Thoracic aorta (tissue), 2 donors: ENCODE data around the gene ITPR2. TPM values are rescaled to one million over a fixed set of nuclear protein-coding genes. Genes with fewer than 3 reads are reported as not detected.

ENCODE experiments used
- ATAC-seq: fragments of 150-250 bp; one replicate; pipeline ENCODE4 v1.8.0; 2017; ENCODE audit warnings: low read depth; ENCODE audit not compliant: insufficient number of reproducible peaks, low FRiP score
- DNase-seq: peaks from one replicate; pipeline ENCODE4 v3.0.0-alpha.2; 2020; ENCODE audit warnings: low spot score
- H3K27ac ChIP-seq, 2 donors: fragments of 200-600 bp; sonication (generic); 1 replicate in 1 of 2; 2 replicates in 1 of 2; pipeline ENCODE4 v1.5.1; 2016; ENCODE audit warnings: mild to moderate bottlenecking in 2 of 2, moderate library complexity in 2 of 2
- H3K27me3 ChIP-seq: fragments of 200-600 bp; sonication (generic); replicated peaks from 2 replicates; pipeline ENCODE4 v1.6.0; 2016; ENCODE audit warnings: mild to moderate bottlenecking; ENCODE audit not compliant: insufficient read depth
- H3K36me3 ChIP-seq: fragments of 200-600 bp; sonication (generic); one replicate; pipeline ENCODE4 v1.5.1; 2016
- H3K4me1 ChIP-seq, 2 donors: fragments of 200-600 bp; sonication (generic); 1 replicate in 1 of 2; 2 replicates in 1 of 2; pipeline versions ENCODE4 v1.5.1 to v1.6.0; 2016; ENCODE audit warnings: low read depth in 2 of 2, mild to moderate bottlenecking in 1 of 2; ENCODE audit not compliant: control insufficient read depth in 1 of 2
- H3K4me3 ChIP-seq: fragments of 200-600 bp; sonication (generic); 2 replicates; pipeline ENCODE4 v1.5.1; 2016; ENCODE audit warnings: mild to moderate bottlenecking
- H3K9me3 ChIP-seq: fragments of 200-600 bp; sonication (generic); 2 replicates; pipeline ENCODE4 v1.5.1; 2016
- total RNA-seq, 2 donors: library from RNA; depleted of rRNA; stranded (reverse); fragments of >200 nt; gene quantifications; one replicate each; pipeline versions ENCODE4 v1.1.0 to v1.2.3, GENCODE V29; 2016
- TF ChIP-seq, protein P1 (sequence below): fragments of 200-600 bp; sonication (generic); IDR thresholded peaks from one replicate; pipeline ENCODE4 v1.5.1; 2019; ENCODE audit warnings: antibody characterized with exemption

Gene ITPR2
- total RNA-seq, 2 donors from 2014 or later = 28.3 to 86.3 TPM

DNA sequence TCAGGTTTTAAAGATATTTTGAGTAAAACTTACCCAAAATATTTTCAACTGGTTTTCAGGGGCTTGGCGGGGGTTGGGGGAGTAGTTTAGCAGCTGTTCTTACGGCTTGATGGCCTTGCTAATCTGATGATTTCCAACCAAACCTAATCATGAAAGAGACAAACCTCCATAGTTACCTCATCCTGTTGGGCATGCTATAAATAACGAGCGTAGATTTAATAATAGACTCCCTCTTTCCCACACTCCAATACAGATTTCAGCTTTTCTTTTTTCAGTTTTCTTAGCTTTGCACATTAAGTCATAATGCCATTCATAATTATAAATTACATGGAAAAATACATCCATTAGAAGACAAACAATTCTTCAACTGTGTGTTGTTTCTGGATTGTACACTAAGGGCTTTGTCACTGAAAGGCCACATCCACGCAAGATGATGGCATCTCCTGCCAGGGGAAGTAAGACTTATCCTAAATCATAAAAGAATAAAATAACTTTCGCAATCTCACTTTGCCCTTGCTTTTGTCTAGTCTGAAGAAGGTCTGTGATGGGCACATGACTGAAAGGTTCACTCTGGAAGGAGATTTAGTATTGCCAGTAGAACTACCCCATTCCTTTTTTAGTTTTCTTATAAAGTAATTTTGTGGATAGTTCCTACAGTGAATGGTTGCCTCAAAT lies 23.2 kb downstream of the ITPR2 start:
- no peaks in the 10 kb centered on the region for H3K36me3 ChIP-seq
- H3K4me1 ChIP-seq = peaks cover 11 to 27% of the 10 kb centered on the region in 2 donors
- H3K27ac ChIP-seq = peak overlapping the region; percentile 72 to 81
- ATAC-seq (no peak), DNase-seq (no peak)
- peak overlapping the region; percentile 62 for H3K4me3 ChIP-seq
- H3K27me3 ChIP-seq = no peaks in the 10 kb centered on the region
- TF ChIP-seq, protein P1, sequence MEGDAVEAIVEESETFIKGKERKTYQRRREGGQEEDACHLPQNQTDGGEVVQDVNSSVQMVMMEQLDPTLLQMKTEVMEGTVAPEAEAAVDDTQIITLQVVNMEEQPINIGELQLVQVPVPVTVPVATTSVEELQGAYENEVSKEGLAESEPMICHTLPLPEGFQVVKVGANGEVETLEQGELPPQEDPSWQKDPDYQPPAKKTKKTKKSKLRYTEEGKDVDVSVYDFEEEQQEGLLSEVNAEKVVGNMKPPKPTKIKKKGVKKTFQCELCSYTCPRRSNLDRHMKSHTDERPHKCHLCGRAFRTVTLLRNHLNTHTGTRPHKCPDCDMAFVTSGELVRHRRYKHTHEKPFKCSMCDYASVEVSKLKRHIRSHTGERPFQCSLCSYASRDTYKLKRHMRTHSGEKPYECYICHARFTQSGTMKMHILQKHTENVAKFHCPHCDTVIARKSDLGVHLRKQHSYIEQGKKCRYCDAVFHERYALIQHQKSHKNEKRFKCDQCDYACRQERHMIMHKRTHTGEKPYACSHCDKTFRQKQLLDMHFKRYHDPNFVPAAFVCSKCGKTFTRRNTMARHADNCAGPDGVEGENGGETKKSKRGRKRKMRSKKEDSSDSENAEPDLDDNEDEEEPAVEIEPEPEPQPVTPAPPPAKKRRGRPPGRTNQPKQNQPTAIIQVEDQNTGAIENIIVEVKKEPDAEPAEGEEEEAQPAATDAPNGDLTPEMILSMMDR = no peak
- H3K9me3 ChIP-seq = no peaks in the 10 kb centered on the region

DNA sequence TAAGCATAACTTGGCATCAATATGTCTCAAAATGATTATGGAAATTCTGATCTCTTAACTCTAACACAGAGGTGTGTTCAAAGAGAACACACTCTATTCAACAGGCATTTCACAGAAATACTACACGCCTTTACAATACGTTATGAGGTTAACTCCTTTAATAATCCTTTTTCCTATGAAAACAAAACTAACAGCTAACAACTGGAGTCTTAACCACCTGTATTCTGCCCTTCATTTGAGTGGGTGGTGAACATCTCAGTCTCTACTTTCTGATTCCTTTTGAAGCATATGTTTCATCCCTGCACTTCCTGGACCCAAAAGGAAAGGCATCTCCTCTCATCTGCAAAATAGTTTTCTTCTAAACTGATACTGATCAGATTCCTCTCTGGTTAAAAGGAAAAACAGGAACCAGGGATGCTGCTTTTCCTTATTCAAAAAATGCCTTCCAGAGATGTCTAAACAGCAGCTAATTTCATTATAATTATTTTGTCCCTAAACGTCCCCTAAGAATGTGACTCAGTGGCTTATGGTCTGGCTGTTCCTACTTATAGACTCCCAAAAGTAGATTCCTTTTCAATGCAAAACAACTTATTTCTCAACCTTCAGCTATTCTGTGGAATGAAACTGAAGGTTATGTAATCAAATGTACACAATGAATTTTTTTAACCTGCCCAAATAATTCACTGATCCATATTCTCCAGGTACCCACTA lies 24.1 kb downstream of the ITPR2 start:
- Histone ChIP-seq H3K9me3 (no peaks in the 10 kb centered on the region), H3K27ac (peak overlapping the region; percentile 72 to 81), H3K36me3 (no peaks in the 10 kb centered on the region), H3K4me3 (no peak overlapping the region), H3K4me1 (peaks cover 15 to 31% of the 10 kb centered on the region in 2 donors), H3K27me3 (no peaks in the 10 kb centered on the region)
- TF ChIP-seq, protein P1 = no peak
- DNase-seq (no peak), ATAC-seq (no peak)

DNA sequence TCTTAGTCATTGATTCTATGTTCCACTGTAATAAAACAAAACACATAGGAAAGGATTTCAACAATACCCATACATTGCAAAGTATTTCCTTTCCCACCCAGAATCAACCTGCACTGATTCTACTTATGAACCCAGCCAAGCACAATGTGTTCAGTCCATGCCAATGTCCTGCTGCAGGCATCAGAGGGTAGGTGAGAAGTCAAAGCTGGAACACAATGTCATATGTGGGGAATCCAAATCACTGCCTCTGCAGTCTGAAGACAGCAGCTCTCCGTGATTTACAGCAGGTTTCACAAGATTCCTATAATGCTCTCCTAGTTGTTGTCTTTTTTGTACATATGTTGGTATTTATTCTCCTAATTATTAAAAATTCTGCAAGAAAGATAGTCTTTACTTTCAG lies 25.7 kb downstream of the ITPR2 start:
- Histone ChIP-seq H3K4me1 (peaks cover 22 to 31% of the 10 kb centered on the region in 2 donors), H3K27me3 (no peaks in the 10 kb centered on the region), H3K4me3 (no peak overlapping the region), H3K27ac (no peak overlapping the region), H3K9me3 (no peaks in the 10 kb centered on the region), H3K36me3 (no peaks in the 10 kb centered on the region)
- ATAC-seq = no peak
- no peak for DNase-seq
- TF ChIP-seq, protein P1 = no peak

DNA sequence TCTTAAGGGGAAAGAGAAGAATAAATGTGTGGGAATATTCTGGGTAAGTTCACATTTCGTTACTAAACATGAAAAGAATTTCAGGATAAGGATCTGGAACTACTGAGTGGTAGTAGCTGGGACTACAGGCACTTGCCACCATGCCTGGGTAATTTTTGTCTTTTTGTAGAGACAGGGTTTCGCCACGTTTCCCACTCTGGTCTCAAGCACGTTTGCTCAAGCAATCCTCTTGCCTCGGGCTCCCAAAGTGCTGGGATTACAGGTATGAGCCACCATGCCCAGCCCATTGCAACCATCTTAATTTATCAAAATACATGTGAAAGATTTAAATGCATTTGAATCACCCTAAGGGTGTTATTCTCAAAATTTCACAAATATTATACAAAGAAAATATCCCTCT lies 26.4 kb downstream of the ITPR2 start:
- Histone ChIP-seq H3K9me3 (no peaks in the 10 kb centered on the region), H3K27ac (no peak overlapping the region), H3K4me3 (no peak overlapping the region), H3K36me3 (no peaks in the 10 kb centered on the region), H3K4me1 (peaks cover 22 to 31% of the 10 kb centered on the region in 2 donors), H3K27me3 (no peaks in the 10 kb centered on the region)
- no peak for ATAC-seq
- TF ChIP-seq, protein P1 = no peak
- no peak for DNase-seq

DNA sequence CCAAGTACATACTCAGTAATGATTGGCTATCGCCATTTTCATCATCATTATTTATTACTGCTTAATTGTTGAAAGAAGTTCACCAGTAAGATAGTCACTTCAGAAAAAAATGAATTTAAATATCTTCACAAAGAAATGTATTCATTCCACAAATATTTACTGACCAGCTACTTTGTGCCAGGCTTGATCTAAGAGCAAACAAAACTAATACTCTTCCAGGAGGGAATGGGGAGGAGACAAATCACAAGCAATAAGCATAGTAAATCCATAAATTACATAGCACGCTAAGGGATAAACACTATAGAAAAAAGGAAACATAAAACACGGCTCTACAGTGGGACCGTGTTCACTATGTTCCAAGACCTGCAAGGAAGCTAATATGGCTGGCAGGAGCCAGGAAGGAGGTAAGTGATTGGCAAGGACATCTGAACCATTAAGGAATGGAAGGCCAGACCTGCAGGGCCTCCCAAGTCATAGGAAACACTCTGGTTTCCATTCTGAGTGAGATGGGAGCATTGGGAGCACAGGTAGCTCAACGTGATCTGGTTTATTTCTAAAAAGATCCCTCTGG lies 27.5 kb downstream of the ITPR2 start:
- H3K4me3 ChIP-seq = no peak overlapping the region
- no peak for DNase-seq
- TF ChIP-seq, protein P1 = no peak
- no peak overlapping the region for H3K27ac ChIP-seq
- H3K36me3 ChIP-seq = no peaks in the 10 kb centered on the region
- no peaks in the 10 kb centered on the region for H3K9me3 ChIP-seq
- H3K4me1 ChIP-seq = peaks cover 18 to 23% of the 10 kb centered on the region in 2 donors
- H3K27me3 ChIP-seq = no peaks in the 10 kb centered on the region
- no peak for ATAC-seq
